ENCODE results near the gene ACBD6. TPM values are rescaled to one million over a fixed set of nuclear protein-coding genes. Genes with fewer than 3 reads are reported as not detected.

Gene ACBD6
- total and polyA plus RNA-seq, 2 of the 4 experiments (the other 2 are of a cell fraction) = 52.5 to 59.1 TPM

- Histone ChIP-seq H3K27ac (ENCODE audit: insufficient read depth, low read length) (no peak overlapping the region), H3K4me1 (ENCODE audit: control insufficient read depth, insufficient read depth, low read length) (peaks cover 4% of the 10 kb centered on the region; the same call in 1 of the 2 replicates), H4K91ac (ENCODE audit: insufficient read depth, low read depth, low read length) (no peak overlapping the region), H4K8ac (ENCODE audit: low read depth in 2 of 2, low read length in 2 of 2) (no peak overlapping the region), H2BK15ac (ENCODE audit: low read depth, low read length) (no peak overlapping the region), H4K20me1 (ENCODE audit: insufficient read depth, low read length) (no peaks in the 10 kb centered on the region), H3K56ac (ENCODE audit: extremely low read depth, insufficient read depth, low read length) (no peak overlapping the region), H4K5ac (ENCODE audit: low read depth, low read length) (no peak overlapping the region), H2BK5ac (ENCODE audit: low read depth, low read length, poor library complexity, severe bottlenecking) (no peak overlapping the region), H3K4me2 (ENCODE audit: low read depth, low read length) (no peak overlapping the region), H2AK9ac (replicated peaks; ENCODE audit: low read depth, low read length, poor library complexity) (no peak overlapping the region), H2BK120ac (ENCODE audit: low read depth, low read length) (no peak overlapping the region), H3K9ac (ENCODE audit: low read depth, low read length) (no peak overlapping the region), H2BK20ac (ENCODE audit: low read depth, low read length) (no peak overlapping the region), H3K23ac (ENCODE audit: low read depth, low read length) (no peak overlapping the region), H2AK5ac (ENCODE audit: low read depth, low read length) (no peak overlapping the region), H3K9me3 (ENCODE audit: control insufficient read depth, insufficient read depth, low read length) (no peaks in the 10 kb centered on the region), H2AFZ (replicated peaks; ENCODE audit: low read length, poor library complexity) (no peak overlapping the region), H3K14ac (replicated peaks; ENCODE audit: low read depth, low read length) (no peak overlapping the region), H3K27me3 (ENCODE audit: control insufficient read depth, insufficient read depth, low read length) (peaks cover 17% of the 10 kb centered on the region), H3K4me3 (ENCODE audit: insufficient read depth, low read depth, low read length) (no peak overlapping the region), H3K79me1 (ENCODE audit: low read depth in 1 of 2, low read length in 2 of 2) (no peaks in the 10 kb centered on the region), H3K9me1 (ENCODE audit: insufficient read depth, low read length) (peaks cover 4% of the 10 kb centered on the region; the same call in 1 of the 2 replicates), H3K36me3 (ENCODE audit: control insufficient read depth, insufficient read depth, low read length) (no peaks in the 10 kb centered on the region), H3K18ac (ENCODE audit: low read depth, low read length) (no peak overlapping the region), H3K4ac (ENCODE audit: low read depth, low read length) (no peak overlapping the region)
- ChIA-PET POLR2A (ENCODE audit: unreplicated experiment) (no interaction called here), CTCF (no interaction called here)
- no TSS peak for BruUV-seq (replicated peaks)
- TF ChIP-seq RFX5 (IDR thresholded peaks at IDR 0.05; ENCODE audit: low read depth, low read length) = no peak
- TF ChIP-seq POLR2A (IDR thresholded peaks at IDR 0.05; ENCODE audit: low read depth, low read length) = no peak
- DNase-seq (no peak), ATAC-seq (ENCODE audit: low read depth) (no peak)
- dilution Hi-C loops (cut with HindIII; ENCODE audit: low sequenced_read_pairs, unreplicated experiment) (no loop called here), in situ Hi-C loops (cut with MboI; ENCODE audit: low sequenced_read_pairs) (no loop called here), intact Hi-C loops (cut with micrococcal nuclease) (no loop called here)
- WGBS, 2 experiments (ENCODE audit: extremely low coverage in 2 of 2, insufficient read length in 1 of 2) = no CpG with 5 or more reads among the region's 4 CpGs
Observed at GRCh38 chr1:180247580-180247979, 254.8 kb downstream of the ACBD6 start.
